Adipocyte (in vitro differentiated cells): ENCODE measurements around the gene DGAT2.

Experiments used
- DNase-seq: peaks from one replicate; pipeline ENCODE4 v3.0.0-alpha.2; 2015; ENCODE audit warnings: low read depth
- H3K27me3 ChIP-seq: replicated peaks from 2 replicates; pipeline ENCODE4 v1.7.0; 2013; ENCODE audit warnings: mild to moderate bottlenecking, low read length, moderate library complexity; ENCODE audit not compliant: control insufficient read depth, insufficient read depth
- H3K36me3 ChIP-seq: 2 replicates; pipeline ENCODE4 v1.7.0; 2013; ENCODE audit warnings: low read length, mild to moderate bottlenecking, moderate library complexity; ENCODE audit not compliant: control insufficient read depth, insufficient read depth, severe bottlenecking
- H3K4me1 ChIP-seq: 2 replicates; pipeline ENCODE4 v1.7.0; 2013; ENCODE audit warnings: mild to moderate bottlenecking, low read length, moderate library complexity; ENCODE audit not compliant: control insufficient read depth, insufficient read depth
- H3K4me3 ChIP-seq: 2 replicates; pipeline ENCODE4 v1.7.0; 2013; ENCODE audit warnings: mild to moderate bottlenecking, low read length, moderate library complexity
- H3K9ac ChIP-seq: 2 replicates; pipeline ENCODE4 v1.7.0; 2013; ENCODE audit warnings: mild to moderate bottlenecking, low read length, moderate library complexity
- H3K9me3 ChIP-seq: 2 replicates; pipeline ENCODE4 v1.7.0; 2013; ENCODE audit warnings: mild to moderate bottlenecking, low read length, moderate library complexity; ENCODE audit not compliant: control insufficient read depth

Gene DGAT2

GRCh38 chr11:75839851-75840250 is 71.3 kb downstream of the DGAT2 start:
- H3K4me1 ChIP-seq: peaks cover 28% of the 10 kb centered on the region
- peak; percentile 43 for DNase-seq
- H3K36me3 ChIP-seq: peaks cover 9% of the 10 kb centered on the region
- peak overlapping the region; percentile 54 for H3K4me3 ChIP-seq
- no peaks in the 10 kb centered on the region for H3K27me3 ChIP-seq
- no peaks in the 10 kb centered on the region for H3K9me3 ChIP-seq
- H3K9ac ChIP-seq: peak overlapping the region; percentile 62

GRCh38 chr11:75840522-75840921 is 71.9 kb downstream of the DGAT2 start:
- no peaks in the 10 kb centered on the region for H3K9me3 ChIP-seq
- peak overlapping the region; percentile 62 for H3K9ac ChIP-seq
- peak overlapping the region; percentile 54 for H3K4me3 ChIP-seq
- H3K27me3 ChIP-seq: no peaks in the 10 kb centered on the region
- H3K4me1 ChIP-seq: peaks cover 28% of the 10 kb centered on the region
- H3K36me3 ChIP-seq: peaks cover 9% of the 10 kb centered on the region
- DNase-seq: peak; percentile 43

DNA sequence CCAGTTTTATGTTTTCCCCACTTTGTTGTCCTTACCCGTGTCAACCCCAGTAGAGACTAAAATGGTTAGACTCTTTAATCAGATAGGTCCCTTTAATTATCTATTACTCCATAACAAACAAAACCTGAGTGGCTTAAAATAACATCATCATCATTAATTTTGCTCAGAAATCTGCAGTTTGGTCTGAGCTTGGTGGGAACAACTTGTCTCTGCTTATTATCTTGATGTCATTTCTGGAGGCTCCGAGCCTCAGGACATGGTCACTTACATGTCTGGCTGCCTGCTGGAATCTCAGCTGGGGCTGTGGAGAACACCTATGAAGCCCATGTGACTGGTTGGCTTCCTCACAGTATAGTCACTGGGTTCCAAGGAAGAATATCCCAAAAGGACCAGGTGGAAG is 73.2 kb downstream of the DGAT2 start:
- Histone ChIP-seq H3K9me3 (no peaks in the 10 kb centered on the region), H3K4me3 (no peak overlapping the region), H3K36me3 (peaks cover 9% of the 10 kb centered on the region), H3K4me1 (peaks cover 28% of the 10 kb centered on the region), H3K27me3 (no peaks in the 10 kb centered on the region), H3K9ac (no peak overlapping the region)
- no peak for DNase-seq

GRCh38 chr11:75845324-75845723 is 76.7 kb downstream of the DGAT2 start:
- Histone ChIP-seq H3K36me3 (no peaks in the 10 kb centered on the region), H3K9ac (no peak overlapping the region), H3K9me3 (no peaks in the 10 kb centered on the region), H3K4me3 (no peak overlapping the region), H3K27me3 (no peaks in the 10 kb centered on the region), H3K4me1 (peaks cover 20% of the 10 kb centered on the region)
- no peak for DNase-seq

- peaks cover 20% of the 10 kb centered on the region for H3K4me1 ChIP-seq
- H3K27me3 ChIP-seq: no peaks in the 10 kb centered on the region
- H3K36me3 ChIP-seq: no peaks in the 10 kb centered on the region
- H3K9ac ChIP-seq: no peak overlapping the region
- DNase-seq: no peak
- H3K9me3 ChIP-seq: no peaks in the 10 kb centered on the region
- H3K4me3 ChIP-seq: no peak overlapping the region
Observed at GRCh38 chr11:75849894-75850293, 81.3 kb downstream of the DGAT2 start.

DNA sequence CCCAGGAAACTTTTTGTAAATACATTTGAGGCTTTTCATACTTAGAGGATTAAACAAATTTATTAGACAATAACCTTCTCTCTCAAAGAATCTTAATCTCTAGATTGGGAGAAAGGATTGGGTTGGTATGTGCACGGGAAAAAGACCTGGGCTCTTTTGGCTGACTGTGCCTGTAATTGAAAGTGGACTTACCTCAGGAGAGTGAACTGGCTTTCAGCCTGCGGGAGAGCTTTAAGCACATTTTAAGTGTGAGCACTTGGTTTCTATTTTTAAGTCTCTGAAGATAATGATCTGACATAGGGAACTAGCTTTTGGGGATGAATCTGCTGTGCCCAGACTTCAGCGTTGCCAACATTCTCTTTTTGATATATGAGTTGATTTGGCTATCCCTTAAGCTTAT is 82.2 kb downstream of the DGAT2 start:
- Histone ChIP-seq H3K9ac (peak overlapping the region; percentile 77), H3K4me1 (peaks cover 20% of the 10 kb centered on the region), H3K9me3 (no peaks in the 10 kb centered on the region), H3K36me3 (no peaks in the 10 kb centered on the region), H3K4me3 (peak overlapping the region; percentile 61), H3K27me3 (no peaks in the 10 kb centered on the region)
- peak; percentile 30 for DNase-seq
